GM19452 (cell line): ENCODE results near the gene CELF4.

ENCODE experiments used
- ATAC-seq: cut with Tn5 transposase; IDR thresholded peaks from one replicate; pipeline ENCODE4 v1.9.1; 2021; ENCODE audit not compliant: unreplicated experiment

CELF4 gene

GRCh38 chr18:37527395-37527794, 38.2 kb downstream of the CELF4 start:
- ATAC-seq: no peak

- ATAC-seq: no peak
These were observed 40.4 kb downstream of the CELF4 start for GRCh38 chr18:37525262-37525585.

GRCh38 chr18:37524498-37525261, 40.9 kb downstream of the CELF4 start:
- no peak for ATAC-seq

- no peak for ATAC-seq
These were observed 41.5 kb downstream of the CELF4 start for GRCh38 chr18:37524139-37524497.

GRCh38 chr18:37521510-37522465, 43.8 kb downstream of the CELF4 start:
- ATAC-seq: no peak

GRCh38 chr18:37520508-37520907, 45.1 kb downstream of the CELF4 start:
- no peak for ATAC-seq

GRCh38 chr18:37519510-37520135, 46.0 kb downstream of the CELF4 start:
- ATAC-seq: no peak

- ATAC-seq: no peak
These were observed 49.2 kb downstream of the CELF4 start for GRCh38 chr18:37516361-37516853.

- no peak for ATAC-seq
These were observed 50.6 kb downstream of the CELF4 start for GRCh38 chr18:37514953-37515352.

GRCh38 chr18:37512400-37512799, 53.2 kb downstream of the CELF4 start:
- ATAC-seq: no peak

GRCh38 chr18:37511721-37512298, 53.8 kb downstream of the CELF4 start:
- ATAC-seq: no peak

- no peak for ATAC-seq
These were observed 56.0 kb downstream of the CELF4 start for GRCh38 chr18:37509600-37509999.

GRCh38 chr18:37508207-37508606, 57.4 kb downstream of the CELF4 start:
- ATAC-seq: no peak

- no peak for ATAC-seq
These were observed 58.4 kb downstream of the CELF4 start for GRCh38 chr18:37507239-37507638.

GRCh38 chr18:37506001-37506400, 59.6 kb downstream of the CELF4 start:
- no peak for ATAC-seq

GRCh38 chr18:37505321-37505720, 60.3 kb downstream of the CELF4 start:
- no peak for ATAC-seq

- ATAC-seq: no peak
These were observed 63.0 kb downstream of the CELF4 start for GRCh38 chr18:37502601-37503000.

- no peak for ATAC-seq
These were observed 63.6 kb downstream of the CELF4 start for GRCh38 chr18:37502036-37502435.

- ATAC-seq: no peak
These were observed 64.5 kb downstream of the CELF4 start for GRCh38 chr18:37501136-37501535.

- ATAC-seq: no peak
These were observed 65.7 kb downstream of the CELF4 start for GRCh38 chr18:37499913-37500312.

- ATAC-seq: no peak
These were observed 66.6 kb downstream of the CELF4 start for GRCh38 chr18:37499044-37499443.
